ENCODE results near the gene SMARCA5.

The SMARCA5 gene

DNA sequence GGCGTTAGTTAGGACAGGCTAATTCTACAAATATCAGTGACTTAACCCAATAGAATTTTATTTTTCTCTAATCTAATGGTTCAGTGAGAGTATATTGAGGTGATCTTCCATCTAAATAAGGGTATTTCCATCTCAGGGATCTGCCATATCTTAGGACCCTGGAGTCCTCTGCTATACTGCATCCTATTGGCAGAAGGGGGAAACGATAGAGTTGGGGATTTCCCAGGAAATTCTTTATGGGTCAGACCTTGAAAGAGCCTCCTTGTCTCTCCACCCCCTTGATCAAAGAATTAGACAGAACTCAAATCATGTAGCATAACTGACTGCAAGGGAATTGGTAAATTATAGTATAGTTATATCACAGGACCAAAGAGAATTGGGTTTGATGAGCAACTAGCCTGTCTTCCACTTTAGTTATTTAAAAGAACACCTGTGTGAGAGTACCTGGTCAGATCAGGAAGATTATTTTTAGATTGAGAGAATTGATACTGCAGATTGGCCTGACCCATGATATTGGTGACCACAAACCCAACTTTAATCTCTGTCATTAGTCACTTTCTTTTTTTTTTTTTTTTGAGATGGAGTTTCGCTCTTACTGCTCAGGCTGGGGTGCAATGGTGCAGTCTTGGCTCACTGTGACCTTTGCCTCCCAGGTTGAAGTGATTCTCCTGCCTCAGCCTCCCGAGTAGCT, 25.6 kb downstream of the SMARCA5 start:
- DNase-seq: no peak

DNA sequence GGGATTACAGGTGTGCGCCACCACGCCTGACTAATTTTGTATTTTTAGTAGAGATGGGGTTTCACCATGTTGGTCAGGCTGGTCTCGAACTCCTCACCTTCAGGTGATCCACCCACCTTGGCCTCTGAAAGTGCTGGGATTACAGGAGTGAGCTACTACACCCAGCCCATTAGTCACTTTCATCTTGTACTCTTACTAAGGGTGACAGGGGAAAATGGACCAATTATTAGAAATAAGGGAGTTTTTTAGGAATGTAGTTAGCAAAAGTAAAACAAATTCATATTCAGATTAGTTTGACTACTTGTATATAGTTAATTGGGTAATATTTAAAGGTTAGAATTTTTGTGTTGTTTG, 26.1 kb downstream of the SMARCA5 start:
- DNase-seq: no peak

DNA sequence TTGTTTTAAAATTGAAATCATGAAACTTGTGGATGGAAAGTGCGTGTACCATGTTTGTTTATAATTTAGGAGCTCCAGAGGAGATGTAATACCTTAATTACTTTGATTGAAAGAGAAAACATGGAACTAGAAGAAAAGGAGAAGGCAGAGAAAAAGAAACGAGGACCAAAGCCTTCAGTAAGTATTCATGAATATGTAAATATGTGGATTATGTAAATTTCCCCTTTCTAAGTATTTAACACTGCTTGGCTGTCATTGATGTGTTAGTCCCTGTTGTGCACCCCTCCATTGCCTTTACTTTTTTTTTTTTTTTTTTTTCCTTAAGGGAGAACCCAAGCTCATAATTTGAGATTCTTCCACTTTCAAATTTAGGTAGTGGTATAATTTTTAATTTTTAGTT, 36.4 kb downstream of the SMARCA5 start:
- DNase-seq: no peak

DNA sequence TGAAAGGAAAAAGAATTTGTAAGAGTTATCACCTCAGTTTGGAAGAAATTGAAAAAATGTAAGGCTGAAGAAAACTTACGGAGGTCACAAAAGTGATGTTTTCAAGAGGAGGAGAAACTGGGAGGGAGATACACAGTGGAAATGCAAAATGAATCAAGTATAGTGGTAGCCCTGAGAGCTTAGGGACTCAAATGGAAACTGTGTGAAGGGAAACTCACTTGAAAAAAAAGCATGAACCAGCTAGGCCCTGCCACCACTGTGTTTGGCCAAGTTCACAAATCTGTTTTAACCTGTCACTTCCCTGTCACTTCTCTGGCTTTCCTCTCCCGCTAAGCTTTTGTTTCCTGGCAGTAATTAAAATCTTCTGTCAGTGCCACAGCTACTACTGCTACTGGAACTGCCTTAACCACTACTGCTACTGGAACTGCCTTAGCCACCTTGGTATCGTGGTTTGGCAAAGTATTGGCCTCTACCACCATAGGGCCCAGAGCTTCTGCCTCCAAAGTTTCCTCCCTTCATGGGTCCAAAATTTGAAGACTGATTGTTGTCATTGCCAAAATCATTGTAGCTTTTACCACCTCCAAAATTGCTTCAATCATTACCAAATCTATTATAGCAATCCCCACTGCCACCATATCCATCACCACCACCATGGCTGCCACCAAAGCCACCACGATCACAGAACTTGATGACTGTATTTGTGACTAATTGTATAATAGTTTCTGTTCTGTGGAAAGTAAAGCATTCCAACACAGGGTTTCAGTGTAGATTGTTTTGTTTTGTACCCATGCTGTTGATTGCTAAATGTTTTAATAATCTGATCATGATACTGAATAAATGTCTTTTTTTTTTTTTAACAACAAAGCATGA, 41.5 kb downstream of the SMARCA5 start:
- DNase-seq: no peak

DNA sequence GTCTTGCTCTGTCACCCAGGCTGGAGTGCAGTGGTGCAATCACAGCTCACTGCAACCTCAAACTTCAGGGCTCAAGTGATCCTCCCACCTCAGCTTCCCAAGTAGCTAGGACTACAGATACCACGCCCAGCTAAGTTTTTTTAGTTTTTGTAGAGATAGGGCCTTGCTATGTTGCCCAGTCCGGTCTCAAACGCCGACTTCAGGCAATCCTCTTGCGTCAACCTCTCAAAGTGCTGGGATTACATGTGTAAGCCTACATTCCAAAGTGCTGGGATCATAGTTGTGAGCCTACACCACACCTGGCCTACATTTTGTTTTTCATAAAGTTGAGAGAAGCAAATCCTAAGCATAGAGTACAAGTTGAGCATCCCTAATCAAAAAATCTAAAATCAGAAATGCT, 42.2 kb downstream of the SMARCA5 start:
- DNase-seq: no peak

DNA sequence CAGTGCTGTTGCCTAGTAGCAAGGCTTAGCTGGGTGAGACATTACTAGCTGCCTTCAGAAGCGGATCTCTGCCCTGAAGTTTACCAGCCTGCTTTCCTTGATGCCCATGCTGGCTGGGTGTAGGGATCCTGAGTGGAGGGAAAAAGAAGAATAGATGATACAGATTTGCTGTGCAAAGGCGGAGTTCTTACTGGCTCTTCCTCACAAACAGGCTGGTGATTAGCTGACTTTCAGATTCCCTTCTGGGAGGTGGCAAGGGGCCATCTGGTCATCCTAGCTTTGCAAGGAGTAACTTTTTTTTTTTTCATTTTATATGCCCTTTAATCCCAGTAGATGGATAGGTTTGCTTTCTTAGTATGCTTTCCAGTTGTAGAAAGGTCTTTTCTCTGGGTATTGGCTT, 44.8 kb downstream of the SMARCA5 start:
- no peak for DNase-seq

DNA sequence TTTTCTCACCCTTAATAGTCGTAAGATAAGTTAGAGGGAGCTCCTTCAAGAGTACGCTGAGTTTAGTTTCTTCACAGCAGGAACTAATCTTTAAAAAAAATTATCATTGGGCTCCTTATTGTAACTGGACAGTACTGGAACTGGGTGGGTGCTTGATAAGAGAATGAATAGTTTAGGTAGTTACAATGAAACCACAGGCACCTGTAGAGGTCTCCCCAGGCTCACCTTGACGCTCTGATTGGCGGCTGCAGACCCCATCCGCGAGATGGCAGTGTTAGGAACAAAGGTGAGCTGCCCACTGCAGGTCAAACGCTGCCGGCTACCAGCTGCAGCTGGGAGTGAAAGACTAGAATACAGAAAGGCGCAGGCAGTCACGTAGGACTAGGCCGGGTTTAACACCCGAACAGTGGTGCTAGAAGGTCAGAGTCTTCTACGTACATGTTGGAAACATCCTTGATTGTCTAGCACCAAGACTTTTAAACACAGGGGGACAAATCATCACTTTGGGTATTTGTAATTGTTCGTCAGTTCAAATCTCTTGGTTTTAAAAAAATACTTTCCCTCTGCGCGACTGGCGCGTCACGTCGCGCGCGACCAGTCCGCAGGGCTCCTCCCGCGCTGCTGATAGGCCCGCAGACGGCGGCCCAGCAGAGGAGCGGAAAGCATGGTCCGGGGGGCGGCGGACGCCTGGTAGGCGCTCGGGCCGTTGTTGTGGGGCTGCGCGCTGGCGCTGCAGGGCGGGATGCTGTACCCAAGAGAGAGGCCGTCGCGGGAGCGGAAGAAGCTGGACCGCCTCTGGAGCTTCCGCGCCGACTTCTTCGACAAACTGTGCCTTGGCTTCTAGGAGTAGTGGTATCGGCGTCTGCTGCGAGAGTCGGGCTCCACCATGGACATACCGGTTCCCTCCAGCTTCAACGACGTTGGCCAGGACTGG, 45.6 kb downstream of the SMARCA5 start:
- peak; percentile 66 to 69 for DNase-seq

DNA sequence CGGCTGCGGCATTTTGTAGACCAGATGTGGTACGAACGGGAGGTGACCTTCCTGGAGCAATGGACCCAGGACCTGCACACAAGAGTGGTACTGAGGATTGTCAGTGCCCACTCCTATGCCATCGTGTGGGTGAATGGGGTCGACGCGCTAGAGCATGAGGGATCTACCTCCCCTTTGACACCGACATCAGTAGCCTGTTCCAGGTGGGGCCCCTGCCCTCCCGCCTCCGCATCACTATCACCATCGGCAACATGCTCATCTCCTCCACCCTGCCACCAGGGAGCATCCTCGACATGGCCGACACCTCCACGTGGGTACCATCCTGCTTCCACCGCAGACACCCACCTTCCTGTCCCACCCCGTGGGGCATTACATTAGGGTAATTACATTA, 46.2 kb downstream of the SMARCA5 start:
- peak; percentile 30 to 39 for DNase-seq

DNA sequence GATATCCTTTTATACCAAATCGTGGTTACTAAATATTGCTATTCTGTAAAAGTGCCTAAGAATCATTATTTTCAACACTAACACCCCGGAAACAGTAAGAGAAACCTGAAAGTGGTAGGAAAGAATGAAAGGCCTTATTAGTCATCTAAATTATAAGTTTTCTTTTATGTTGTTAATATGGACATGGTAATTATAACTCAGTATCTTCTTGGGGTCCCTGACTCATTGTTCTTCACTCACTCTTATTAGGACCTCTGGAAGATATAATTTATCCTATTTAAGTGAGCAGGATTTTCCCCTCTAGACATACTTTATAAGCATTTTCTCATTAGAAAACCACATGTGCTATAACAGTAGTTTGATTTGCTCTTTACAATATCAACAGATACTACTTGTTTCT, 51.0 kb downstream of the SMARCA5 start:
- no peak for DNase-seq

DNA sequence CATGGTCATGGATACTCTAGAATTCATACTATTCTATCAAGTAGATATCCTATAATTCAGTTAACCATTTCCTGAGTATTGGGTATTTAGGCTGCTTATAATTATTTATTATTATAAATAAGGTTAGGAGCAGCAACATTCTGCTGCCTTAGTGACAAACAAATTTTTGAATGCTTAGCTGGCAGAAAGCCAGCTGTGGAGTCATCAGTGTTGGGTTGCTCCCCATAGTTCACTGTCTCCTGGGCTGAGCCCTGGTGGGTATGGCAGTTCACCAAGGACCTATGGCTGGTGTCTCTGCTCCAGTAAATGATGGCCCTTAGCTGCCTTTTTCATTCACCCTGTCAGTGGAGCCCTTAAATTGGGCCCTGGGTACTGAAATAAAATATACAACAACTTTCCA, 61.8 kb downstream of the SMARCA5 start:
- DNase-seq: no peak

DNA sequence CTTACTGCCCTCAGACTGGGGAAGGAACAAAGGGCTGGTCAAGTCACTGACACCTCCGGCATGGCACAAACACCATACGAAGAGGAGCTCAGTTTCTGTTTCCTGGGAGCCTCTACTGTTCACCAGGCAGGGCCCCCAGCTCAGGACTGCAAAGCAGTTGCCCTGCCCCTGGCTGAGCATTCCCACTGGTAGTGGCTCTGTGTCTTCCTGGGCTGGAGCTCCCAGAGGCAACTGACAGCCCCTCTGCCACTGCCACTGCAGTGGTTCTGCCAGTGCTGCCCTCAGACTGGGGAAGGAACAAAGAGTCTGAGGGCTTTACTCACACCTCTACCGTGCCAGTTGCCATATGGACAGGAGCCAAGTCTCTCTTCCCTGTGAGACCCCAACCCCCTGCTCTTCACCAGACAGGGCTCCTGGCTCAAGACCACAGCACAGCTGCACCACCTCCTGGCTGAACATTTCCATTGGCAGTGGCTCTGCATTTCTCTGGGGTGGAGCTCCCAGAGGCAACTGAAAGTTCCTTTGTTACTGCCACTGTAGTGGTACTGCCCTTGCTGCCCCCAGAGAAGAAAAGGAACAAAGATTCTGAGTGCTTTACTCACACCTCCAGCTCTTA, 67.9 kb downstream of the SMARCA5 start:
- no peak for DNase-seq

DNA sequence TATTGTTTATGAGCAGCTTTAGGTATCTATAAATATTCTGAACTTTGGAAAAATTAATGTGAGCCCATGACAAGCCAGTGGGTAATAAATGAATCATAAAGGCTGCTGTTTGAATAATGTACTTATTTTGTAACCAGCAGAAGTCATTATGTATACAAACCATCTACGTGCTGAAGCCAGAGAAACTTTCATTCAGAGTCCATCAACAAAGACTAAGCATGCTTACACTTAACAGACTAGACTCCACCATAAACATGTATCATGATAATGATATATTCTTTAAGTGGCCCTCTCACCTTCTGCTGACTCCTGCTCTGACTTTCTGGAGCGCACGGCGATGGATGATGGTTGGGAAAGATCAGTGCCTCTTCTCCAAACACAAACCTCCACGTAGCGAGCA, 72.0 kb downstream of the SMARCA5 start:
- no peak for DNase-seq

DNA sequence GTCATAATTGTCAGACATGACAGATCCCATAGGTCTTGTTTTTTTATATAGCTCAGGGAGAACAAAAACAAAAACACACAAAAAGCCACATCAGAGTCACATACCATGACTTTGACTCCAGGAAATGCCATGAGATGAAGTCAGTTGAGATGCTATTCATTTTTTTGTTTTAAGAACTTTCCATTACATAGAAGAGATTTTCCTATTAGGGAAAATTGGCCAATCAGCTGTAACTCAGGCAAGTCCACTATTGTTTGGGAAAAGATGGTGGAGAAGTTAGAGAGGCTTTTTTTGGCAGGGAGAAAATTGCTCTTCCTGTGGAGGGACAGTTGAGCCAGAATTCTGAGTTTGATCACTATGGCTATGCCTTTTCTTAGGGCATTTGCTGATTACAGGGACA, 72.6 kb downstream of the SMARCA5 start:
- no peak for DNase-seq

DNA sequence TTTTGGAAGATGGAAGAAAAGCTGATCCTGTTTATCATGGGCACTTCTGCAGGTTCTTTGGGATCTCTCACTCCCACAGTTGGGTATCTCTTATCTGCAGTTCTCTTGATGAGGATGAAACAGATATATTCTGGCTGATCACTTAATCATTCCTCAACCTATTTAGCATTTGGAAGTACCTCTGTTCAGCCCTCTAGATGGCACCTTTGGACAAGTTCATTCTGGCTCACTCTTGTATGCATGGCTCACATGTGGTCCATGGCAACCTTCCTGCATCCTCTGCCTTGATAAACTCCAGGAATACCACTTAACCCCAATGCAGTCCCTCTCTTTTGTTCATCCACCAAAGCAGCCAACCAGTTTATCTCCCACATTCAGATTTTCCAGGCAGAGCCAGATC, 74.2 kb downstream of the SMARCA5 start:
- no peak for DNase-seq

DNA sequence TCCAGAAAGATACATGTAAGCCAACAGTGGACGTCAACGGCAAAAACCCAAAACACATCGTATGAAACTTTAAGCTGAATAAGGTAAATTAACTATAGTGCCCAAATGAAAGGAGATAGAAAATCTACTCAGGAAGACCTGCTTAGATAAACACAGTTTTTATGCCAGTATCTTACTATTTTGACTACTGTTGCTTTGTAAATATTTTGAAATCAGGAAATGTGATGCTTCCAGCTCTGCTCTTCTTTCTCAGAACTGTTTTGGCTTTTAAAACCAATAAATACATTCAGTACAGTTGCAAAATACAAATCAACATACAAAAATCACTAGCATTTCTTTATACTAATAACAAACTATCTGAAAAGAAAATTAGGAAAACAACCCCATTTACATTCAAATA, 83.8 kb downstream of the SMARCA5 start:
- DNase-seq: no peak

DNA sequence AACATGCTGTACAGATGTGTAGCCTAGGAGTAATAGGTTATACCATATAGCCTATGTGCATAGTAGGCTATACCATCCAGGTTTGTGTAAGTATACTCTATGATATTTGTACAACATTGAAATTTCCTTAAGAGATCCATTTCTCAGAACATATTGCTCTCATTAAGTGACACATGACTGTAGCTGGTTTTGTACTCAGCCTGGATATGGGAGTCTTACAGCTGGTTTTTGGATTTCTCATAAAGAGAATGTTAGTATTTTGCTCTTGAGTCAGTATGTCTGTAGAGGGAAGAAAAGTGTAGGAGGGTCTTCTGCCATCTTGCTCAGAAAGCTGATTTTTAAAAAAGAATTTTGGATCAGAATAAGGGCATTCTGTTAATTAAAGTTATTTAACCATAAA, 85.3 kb downstream of the SMARCA5 start:
- DNase-seq: no peak

DNA sequence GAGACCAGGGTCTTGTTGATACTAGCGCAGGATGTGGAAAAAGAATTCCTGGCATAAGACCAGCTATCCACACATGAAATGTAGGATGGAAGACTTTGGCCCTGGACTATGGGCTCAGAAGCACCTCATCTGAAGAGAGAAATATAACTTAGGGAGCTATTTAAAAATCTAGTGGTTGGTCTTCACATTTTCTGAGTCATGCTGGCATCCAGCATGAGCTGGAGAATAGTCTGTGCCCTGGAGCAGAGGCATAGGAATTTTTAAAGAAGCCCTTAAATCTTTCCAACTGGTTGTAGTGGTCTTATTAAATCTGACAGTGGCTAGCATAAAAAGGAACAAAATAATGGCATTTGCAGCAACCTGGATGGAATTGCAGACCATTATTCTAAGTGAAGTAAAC, 86.3 kb downstream of the SMARCA5 start:
- DNase-seq: no peak

DNA sequence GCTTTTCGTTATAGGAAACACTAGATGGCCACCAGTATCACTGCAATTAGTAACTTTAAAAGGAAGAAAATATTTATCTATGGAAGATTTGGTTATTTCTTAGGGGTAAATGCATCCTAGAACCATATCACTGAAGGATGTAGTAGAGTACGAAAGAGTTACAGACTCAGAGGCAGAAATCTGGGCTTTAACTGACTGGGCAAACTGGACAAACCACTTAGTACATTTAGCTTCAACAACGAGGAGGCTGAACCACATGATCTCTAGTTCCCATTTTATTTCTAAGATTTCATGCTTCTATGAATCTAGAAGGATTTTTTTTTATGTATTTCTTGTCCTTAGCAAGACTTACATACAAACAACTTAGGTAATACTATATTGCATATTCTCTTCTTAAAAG, 93.0 kb downstream of the SMARCA5 start:
- no peak for DNase-seq
